ENCODE measurements around the gene ATP5IF1.

DNA sequence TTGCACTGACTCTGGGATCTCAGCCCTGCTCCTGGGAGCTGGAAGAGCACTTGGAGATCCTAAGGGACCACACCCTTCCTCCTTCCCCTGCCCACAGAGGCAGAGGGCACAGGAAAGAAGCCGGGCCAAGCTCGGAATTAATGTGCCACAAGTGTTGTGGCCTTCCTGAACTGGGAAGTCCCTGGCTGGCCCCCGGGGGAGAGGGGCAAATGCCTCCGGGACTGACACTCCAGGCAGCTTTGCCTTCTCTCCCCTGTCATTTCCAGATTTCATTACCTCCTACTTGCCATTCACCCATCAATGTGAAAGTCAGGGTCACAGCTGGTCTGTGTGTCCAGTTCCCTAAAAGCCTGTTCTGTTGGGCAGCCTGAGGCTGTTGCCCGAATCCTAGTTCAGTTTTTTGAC, 45.1 kb downstream of the ATP5IF1 start:
- TF ChIP-seq, protein P1, sequence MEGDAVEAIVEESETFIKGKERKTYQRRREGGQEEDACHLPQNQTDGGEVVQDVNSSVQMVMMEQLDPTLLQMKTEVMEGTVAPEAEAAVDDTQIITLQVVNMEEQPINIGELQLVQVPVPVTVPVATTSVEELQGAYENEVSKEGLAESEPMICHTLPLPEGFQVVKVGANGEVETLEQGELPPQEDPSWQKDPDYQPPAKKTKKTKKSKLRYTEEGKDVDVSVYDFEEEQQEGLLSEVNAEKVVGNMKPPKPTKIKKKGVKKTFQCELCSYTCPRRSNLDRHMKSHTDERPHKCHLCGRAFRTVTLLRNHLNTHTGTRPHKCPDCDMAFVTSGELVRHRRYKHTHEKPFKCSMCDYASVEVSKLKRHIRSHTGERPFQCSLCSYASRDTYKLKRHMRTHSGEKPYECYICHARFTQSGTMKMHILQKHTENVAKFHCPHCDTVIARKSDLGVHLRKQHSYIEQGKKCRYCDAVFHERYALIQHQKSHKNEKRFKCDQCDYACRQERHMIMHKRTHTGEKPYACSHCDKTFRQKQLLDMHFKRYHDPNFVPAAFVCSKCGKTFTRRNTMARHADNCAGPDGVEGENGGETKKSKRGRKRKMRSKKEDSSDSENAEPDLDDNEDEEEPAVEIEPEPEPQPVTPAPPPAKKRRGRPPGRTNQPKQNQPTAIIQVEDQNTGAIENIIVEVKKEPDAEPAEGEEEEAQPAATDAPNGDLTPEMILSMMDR (IDR thresholded peaks at IDR 0.05; ENCODE audit: borderline replicate concordance, extremely low read depth, low read length, poor library complexity, severe bottlenecking) = no peak
- TF ChIP-seq EZH2 (IDR thresholded peaks at IDR 0.05; ENCODE audit: borderline replicate concordance, low read depth, low read length, severe bottlenecking) = no peak
